ENCODE measurements around the gene RHOXF2B. TPM values are rescaled to one million over a fixed set of nuclear protein-coding genes. Genes with fewer than 3 reads are reported as not detected.
"Not testable (repeated sequence)": the region's sequence is repeated elsewhere in the genome, so short reads cannot be mapped to it uniquely, and the experiment has no call there.

Gene RHOXF2B
- total and polyA plus RNA-seq, 9 donors, result 0.08 to 0.17 (median 0.12) TPM; not detected in 6

GRCh38 chrX:120042247-120042646 lies 35.2 kb downstream of the RHOXF2B start:
- H3K27ac ChIP-seq; H3K36me3 ChIP-seq; H3K4me1 ChIP-seq (ENCODE audit: insufficient read depth); H3K27me3 ChIP-seq; intact Hi-C loops (cut with DNase I); H3K9me3 ChIP-seq; H3K4me3 ChIP-seq; DNase-seq: not testable (repeated sequence)
- WGBS, 3 donors, result no CpG with 5 or more reads among the region's 2 CpGs

- H3K27me3 ChIP-seq; intact Hi-C loops (cut with DNase I); H3K36me3 ChIP-seq; H3K9me3 ChIP-seq; H3K4me1 ChIP-seq (ENCODE audit: insufficient read depth); H3K4me3 ChIP-seq; DNase-seq; H3K27ac ChIP-seq: not testable (repeated sequence)
- WGBS, 3 donors, result no CpG with 5 or more reads among the region's 6 CpGs
Measured at GRCh38 chrX:120040176-120040575, 37.3 kb downstream of the RHOXF2B start.

GRCh38 chrX:120039087-120039733 lies 38.3 kb downstream of the RHOXF2B start:
- intact Hi-C loops (cut with DNase I); H3K4me3 ChIP-seq; H3K9me3 ChIP-seq; H3K27me3 ChIP-seq; H3K27ac ChIP-seq; H3K4me1 ChIP-seq (ENCODE audit: insufficient read depth); DNase-seq; H3K36me3 ChIP-seq: not testable (repeated sequence)
- WGBS, 3 donors, result no CpG with 5 or more reads among the region's 8 CpGs

- TF ChIP-seq CTCF (IDR thresholded peaks at IDR 0.05) (no peak), EP300 (IDR thresholded peaks at IDR 0.05) (no peak)
- Histone ChIP-seq H3K27ac (no peak overlapping the region), H3K36me3 (no peaks in the 10 kb centered on the region), H3K4me1 (ENCODE audit: insufficient read depth) (no peaks in the 10 kb centered on the region), H3K9me3 (no peaks in the 10 kb centered on the region), H3K4me3 (no peak overlapping the region), H3K27me3 (no peaks in the 10 kb centered on the region)
- intact Hi-C loops (cut with DNase I), result no loop called here
- WGBS, 3 donors, result 69 to 71% (median 70%) methylated on average over 1 of the region's 1 CpG
- no peak for DNase-seq
Measured at GRCh38 chrX:120036704-120037103, 40.8 kb downstream of the RHOXF2B start.

GRCh38 chrX:120035522-120036309 lies 41.8 kb downstream of the RHOXF2B start:
- WGBS, 3 donors, result 69 to 73% (median 72%) methylated on average over 9 of the region's 9 CpGs

GRCh38 chrX:120029354-120029753 lies 48.1 kb downstream of the RHOXF2B start:
- TF ChIP-seq EP300 (IDR thresholded peaks at IDR 0.05), result no peak
- TF ChIP-seq POLR2A (IDR thresholded peaks at IDR 0.05), result no peak
- no peak for TF ChIP-seq CTCF (IDR thresholded peaks at IDR 0.05)
- 20 to 29% (median 27%) methylated on average over 3 of the region's 3 CpGs for WGBS, 3 donors

More at GRCh38 chrX:120035522-120036309, 41.8 kb downstream of the RHOXF2B start:
- H3K27ac ChIP-seq; DNase-seq; H3K4me3 ChIP-seq; intact Hi-C loops (cut with DNase I); H3K27me3 ChIP-seq; H3K9me3 ChIP-seq; H3K4me1 ChIP-seq (ENCODE audit: insufficient read depth); H3K36me3 ChIP-seq: not testable (repeated sequence)

More at GRCh38 chrX:120029354-120029753, 48.1 kb downstream of the RHOXF2B start:
- intact Hi-C loops (cut with DNase I), result no loop called here
- Histone ChIP-seq H3K36me3 (no peaks in the 10 kb centered on the region), H3K4me1 (ENCODE audit: insufficient read depth) (no peaks in the 10 kb centered on the region), H3K27ac (no peak overlapping the region), H3K27me3 (no peaks in the 10 kb centered on the region), H3K4me3 (no peak overlapping the region), H3K9me3 (no peaks in the 10 kb centered on the region)
- no peak for DNase-seq
